Measurements from ENCODE around the gene GMDS.

GMDS gene

DNA sequence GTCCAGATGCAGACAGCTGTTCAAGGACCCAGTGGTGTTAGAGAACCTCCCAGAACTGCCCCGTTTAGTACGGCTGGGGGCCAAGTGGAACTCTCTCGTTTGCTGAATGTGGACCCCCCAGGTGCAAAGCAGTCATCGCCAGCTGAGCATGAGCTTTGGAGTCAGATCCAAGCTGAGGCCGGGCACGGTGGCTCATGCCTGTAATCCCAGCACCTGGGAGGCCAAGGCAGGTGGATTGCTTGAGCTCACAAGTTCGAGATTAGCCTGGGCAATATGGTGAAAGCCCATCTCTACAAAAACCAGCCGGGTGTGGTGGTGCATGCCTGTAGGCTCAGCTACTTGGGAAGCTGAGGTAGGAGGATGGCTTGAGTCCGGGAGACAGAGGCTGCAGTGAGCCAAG lies 606.0 kb downstream of the GMDS start:
- no peak overlapping the region for H3K27ac ChIP-seq (ENCODE audit: low read length)
- H3K4me3 ChIP-seq (ENCODE audit: low read length in 2 of 2), result no peak overlapping the region
- H3K9me3 ChIP-seq (ENCODE audit: control insufficient read depth in 2 of 2, low read length in 2 of 2), result no peaks in the 10 kb centered on the region
- H3K9ac ChIP-seq (ENCODE audit: low read length in 2 of 2), result no peak overlapping the region
- H3K36me3 ChIP-seq (ENCODE audit: control insufficient read depth in 2 of 2, insufficient read depth in 2 of 2, low read length in 2 of 2), result no peaks in the 10 kb centered on the region
- H3K4me1 ChIP-seq (ENCODE audit: control insufficient read depth, insufficient read depth, low read length), result no peaks in the 10 kb centered on the region
- H3K27me3 ChIP-seq (ENCODE audit: control insufficient read depth in 1 of 2, insufficient read depth in 2 of 2, low read length in 2 of 2), result no peaks in the 10 kb centered on the region

DNA sequence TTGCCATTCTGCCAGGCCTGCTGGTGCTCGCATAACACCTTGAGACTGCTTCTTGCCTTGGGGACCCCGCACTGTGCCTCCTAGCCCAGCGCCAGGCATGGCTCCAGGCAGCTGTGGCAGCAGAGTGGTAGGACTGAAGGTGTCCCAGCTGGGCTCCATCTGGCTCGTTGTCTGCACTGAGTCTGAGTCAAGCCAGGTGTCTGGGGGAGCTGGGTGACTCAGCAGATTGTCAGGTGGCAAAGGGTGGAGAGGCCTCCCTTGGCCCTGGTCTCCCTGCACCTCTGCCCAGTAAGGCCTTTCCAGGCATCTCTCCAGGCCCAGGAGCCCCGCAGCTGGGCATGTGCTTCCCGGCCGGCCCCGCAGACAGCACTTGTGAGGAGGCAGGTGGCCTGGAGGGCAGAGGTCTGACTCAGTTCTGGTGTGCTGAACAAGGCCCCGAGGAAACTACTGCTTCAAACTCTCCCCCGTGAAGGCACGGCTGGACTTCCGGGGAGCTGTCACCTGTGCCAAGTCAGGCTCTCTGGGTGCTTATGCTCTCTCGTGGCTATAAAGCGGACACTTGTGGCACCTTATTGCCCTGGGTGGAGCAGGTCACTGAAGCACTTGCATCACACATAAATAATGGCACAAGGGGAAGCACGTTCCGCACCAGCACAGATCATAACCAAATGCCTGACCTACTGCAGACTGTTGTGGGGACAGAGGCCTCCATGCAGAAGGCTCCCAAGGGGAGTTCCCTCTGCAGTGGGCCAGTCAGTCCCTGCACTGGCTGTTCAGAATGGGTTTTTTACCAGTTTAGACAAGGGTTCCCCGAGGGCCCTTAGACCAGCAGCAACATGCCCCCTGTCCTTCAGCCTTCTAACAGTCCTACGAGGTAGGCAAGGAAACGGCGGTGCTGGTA lies 608.2 kb downstream of the GMDS start:
- no peak overlapping the region for H3K27ac ChIP-seq (ENCODE audit: low read length)
- peaks cover 0 to 5% of the 10 kb centered on the region in 2 donors for H3K27me3 ChIP-seq (ENCODE audit: control insufficient read depth in 1 of 2, insufficient read depth in 2 of 2, low read length in 2 of 2)
- no peaks in the 10 kb centered on the region for H3K4me1 ChIP-seq (ENCODE audit: control insufficient read depth, insufficient read depth, low read length)

DNA sequence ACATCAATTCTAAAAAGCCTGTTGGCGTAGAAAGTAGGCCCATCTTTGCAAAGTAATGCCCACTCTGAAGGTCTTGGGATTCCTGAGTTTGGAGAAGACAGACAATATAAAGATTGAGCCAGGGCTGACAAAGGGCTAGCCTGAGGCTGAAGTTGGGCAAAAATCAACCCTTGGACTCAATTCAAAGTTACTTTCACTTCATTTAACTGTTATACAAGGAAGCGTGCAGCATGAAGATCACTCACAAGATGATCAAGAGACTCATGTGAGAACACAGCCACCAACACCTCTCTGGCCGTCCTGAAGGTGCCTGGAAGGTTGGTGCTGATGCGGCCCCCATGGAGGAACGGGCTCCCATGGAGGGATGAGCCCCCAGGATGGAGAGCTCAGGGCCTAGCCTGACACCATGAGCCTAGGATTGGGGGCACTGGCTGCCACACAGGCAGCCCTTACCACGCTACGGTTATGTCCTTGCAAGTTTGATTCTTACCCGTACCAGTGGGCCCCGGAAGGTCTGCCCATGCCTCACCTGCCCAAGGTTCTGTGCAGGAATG lies 609.1 kb downstream of the GMDS start:
- no peak overlapping the region for H3K27ac ChIP-seq (ENCODE audit: low read length)

More for the DNA sequence above, 608.2 kb downstream of the GMDS start:
- no peak overlapping the region for H3K4me3 ChIP-seq (ENCODE audit: low read length in 2 of 2)
- H3K9ac ChIP-seq (ENCODE audit: low read length in 2 of 2), result no peak overlapping the region
- H3K9me3 ChIP-seq (ENCODE audit: control insufficient read depth in 2 of 2, low read length in 2 of 2), result no peaks in the 10 kb centered on the region
- H3K36me3 ChIP-seq (ENCODE audit: control insufficient read depth in 2 of 2, insufficient read depth in 2 of 2, low read length in 2 of 2), result no peaks in the 10 kb centered on the region

DNA sequence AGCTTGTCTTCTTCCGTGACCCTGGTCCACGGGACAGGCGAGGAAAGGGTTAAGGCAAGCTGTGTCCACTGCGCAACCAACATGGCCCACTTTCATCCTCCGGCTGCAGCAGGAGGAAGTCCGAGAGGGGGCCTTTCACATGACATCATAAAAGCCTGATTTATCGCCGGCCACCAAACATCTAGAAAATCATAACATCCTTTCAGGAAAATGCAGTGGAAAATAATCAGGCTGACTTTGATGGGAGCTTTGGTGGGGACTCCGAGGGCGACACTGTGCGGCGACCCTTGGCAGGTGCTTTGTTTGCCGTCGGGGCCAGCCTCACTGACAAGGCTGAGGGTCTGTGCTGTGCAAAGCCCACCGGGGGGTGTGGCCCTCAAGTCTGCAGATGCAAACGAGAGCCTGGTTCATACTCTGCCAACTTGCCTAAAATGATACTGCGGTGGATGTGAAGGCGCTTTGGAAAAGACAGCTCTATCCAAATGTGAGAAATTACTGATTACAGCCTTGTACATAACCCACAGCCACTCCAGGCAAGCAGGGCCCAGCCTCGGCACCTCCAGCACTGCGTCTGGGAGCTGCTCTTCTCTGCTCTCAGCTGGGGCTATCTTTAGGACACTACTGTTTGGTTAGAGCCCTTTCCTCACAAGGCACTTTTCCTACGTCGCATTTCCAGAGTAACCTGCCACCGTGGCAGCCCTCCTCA lies 609.9 kb downstream of the GMDS start:
- Histone ChIP-seq H3K9me3 (ENCODE audit: control insufficient read depth in 2 of 2, low read length in 2 of 2) (no peaks in the 10 kb centered on the region), H3K27ac (ENCODE audit: low read length) (no peak overlapping the region), H3K4me3 (ENCODE audit: low read length in 2 of 2) (no peak overlapping the region)

More for the DNA sequence above, 609.1 kb downstream of the GMDS start:
- no peak overlapping the region for H3K4me3 ChIP-seq (ENCODE audit: low read length in 2 of 2)
- H3K27me3 ChIP-seq (ENCODE audit: control insufficient read depth in 1 of 2, insufficient read depth in 2 of 2, low read length in 2 of 2), result peaks cover 0 to 5% of the 10 kb centered on the region in 2 donors
- no peaks in the 10 kb centered on the region for H3K4me1 ChIP-seq (ENCODE audit: control insufficient read depth, insufficient read depth, low read length)
- no peaks in the 10 kb centered on the region for H3K9me3 ChIP-seq (ENCODE audit: control insufficient read depth in 2 of 2, low read length in 2 of 2)
- no peaks in the 10 kb centered on the region for H3K36me3 ChIP-seq (ENCODE audit: control insufficient read depth in 2 of 2, insufficient read depth in 2 of 2, low read length in 2 of 2)
- H3K9ac ChIP-seq (ENCODE audit: low read length in 2 of 2), result no peak overlapping the region

DNA sequence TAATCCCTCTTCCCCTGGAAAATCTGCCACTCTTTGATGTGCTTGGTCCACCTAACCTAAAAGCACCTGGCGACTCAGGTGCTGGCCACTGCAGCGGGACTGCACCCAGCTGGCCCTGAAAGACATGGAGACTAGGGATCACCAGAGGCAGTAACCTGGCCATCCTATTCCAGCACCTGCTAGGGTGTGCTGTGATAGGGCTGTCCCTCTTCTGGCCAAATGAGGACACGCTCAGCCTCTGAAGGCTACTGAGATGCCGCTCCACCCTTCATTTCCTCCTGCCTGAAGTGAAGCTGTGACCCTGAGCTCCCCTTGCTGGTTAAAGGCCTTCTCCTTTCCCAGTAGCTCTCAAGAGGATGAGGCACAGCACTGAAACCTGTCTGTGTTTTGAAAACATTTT lies 611.3 kb downstream of the GMDS start:
- Histone ChIP-seq H3K9me3 (ENCODE audit: control insufficient read depth in 2 of 2, low read length in 2 of 2) (no peaks in the 10 kb centered on the region), H3K36me3 (ENCODE audit: control insufficient read depth in 2 of 2, insufficient read depth in 2 of 2, low read length in 2 of 2) (no peaks in the 10 kb centered on the region), H3K27me3 (ENCODE audit: control insufficient read depth in 1 of 2, insufficient read depth in 2 of 2, low read length in 2 of 2) (peaks cover 9 to 12% of the 10 kb centered on the region in 2 donors), H3K9ac (ENCODE audit: low read length in 2 of 2) (no peak overlapping the region), H3K27ac (ENCODE audit: low read length) (no peak overlapping the region), H3K4me3 (ENCODE audit: low read length in 2 of 2) (no peak overlapping the region), H3K4me1 (ENCODE audit: control insufficient read depth, insufficient read depth, low read length) (no peaks in the 10 kb centered on the region)

More for the DNA sequence above, 609.9 kb downstream of the GMDS start:
- no peak overlapping the region for H3K9ac ChIP-seq (ENCODE audit: low read length in 2 of 2)
- peaks cover under 1 to 7% of the 10 kb centered on the region in 2 donors for H3K27me3 ChIP-seq (ENCODE audit: control insufficient read depth in 1 of 2, insufficient read depth in 2 of 2, low read length in 2 of 2)
- H3K4me1 ChIP-seq (ENCODE audit: control insufficient read depth, insufficient read depth, low read length), result no peaks in the 10 kb centered on the region
- H3K36me3 ChIP-seq (ENCODE audit: control insufficient read depth in 2 of 2, insufficient read depth in 2 of 2, low read length in 2 of 2), result no peaks in the 10 kb centered on the region

DNA sequence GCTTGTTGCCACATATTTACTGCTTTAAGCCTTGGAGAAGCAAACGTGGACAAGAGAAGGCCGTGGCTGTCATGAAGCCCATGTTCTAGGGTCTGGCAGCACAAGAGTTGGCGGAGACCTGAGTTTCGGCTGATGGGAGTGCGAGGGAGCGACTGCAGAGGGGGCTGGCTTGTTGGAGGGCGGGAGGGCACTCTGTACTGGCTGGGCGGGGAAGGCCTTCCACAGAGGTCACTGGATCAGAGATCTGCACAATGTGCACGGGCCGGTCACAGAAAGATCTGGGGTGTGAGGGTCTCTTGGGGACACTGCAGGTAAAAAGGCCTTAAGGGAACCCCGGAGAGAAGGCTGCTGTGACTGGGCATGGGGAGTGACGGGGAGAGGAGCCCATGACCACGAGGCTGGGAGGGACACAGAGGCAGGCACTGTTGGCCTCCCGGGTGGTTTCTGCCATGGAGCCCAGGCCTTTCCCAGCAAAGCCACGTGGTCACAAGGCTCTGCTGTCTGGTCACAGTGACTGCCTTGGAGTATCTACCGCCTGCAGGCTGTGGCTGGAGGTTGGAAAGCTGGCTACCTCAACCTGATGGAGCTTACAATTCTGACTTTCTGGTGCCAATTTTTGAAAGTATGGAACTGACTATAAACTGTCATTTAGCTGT lies 611.9 kb downstream of the GMDS start:
- H3K36me3 ChIP-seq (ENCODE audit: control insufficient read depth in 2 of 2, insufficient read depth in 2 of 2, low read length in 2 of 2), result no peaks in the 10 kb centered on the region
- no peak overlapping the region for H3K27ac ChIP-seq (ENCODE audit: low read length)
- no peaks in the 10 kb centered on the region for H3K9me3 ChIP-seq (ENCODE audit: control insufficient read depth in 2 of 2, low read length in 2 of 2)
- H3K27me3 ChIP-seq (ENCODE audit: control insufficient read depth in 1 of 2, insufficient read depth in 2 of 2, low read length in 2 of 2), result peaks cover 12 to 15% of the 10 kb centered on the region in 2 donors
- no peaks in the 10 kb centered on the region for H3K4me1 ChIP-seq (ENCODE audit: control insufficient read depth, insufficient read depth, low read length)
- H3K9ac ChIP-seq (ENCODE audit: low read length in 2 of 2), result no peak overlapping the region
- no peak overlapping the region for H3K4me3 ChIP-seq (ENCODE audit: low read length in 2 of 2)

DNA sequence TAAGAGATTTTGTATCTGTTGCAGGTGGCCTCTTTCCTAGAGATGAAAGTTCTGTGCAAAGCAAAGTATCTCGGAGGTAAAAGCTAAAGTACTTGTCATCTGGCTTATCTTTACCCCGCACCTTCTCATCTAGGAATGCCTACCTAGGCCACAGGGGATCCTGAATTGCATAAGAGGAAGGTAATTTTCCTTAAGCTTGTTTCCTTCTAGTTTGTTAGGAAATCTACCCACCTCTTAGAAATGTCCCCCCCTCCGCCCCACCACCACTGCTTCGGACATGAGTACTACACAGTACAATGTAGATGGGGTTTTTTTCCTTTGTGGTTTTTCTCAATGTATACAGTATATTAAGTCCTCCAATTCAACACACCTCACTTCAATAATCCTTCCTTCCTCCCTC lies 614.2 kb downstream of the GMDS start:
- Histone ChIP-seq H3K27ac (ENCODE audit: low read length) (no peak overlapping the region), H3K36me3 (ENCODE audit: control insufficient read depth in 2 of 2, insufficient read depth in 2 of 2, low read length in 2 of 2) (no peaks in the 10 kb centered on the region), H3K9ac (ENCODE audit: low read length in 2 of 2) (no peak overlapping the region), H3K4me3 (ENCODE audit: low read length in 2 of 2) (no peak overlapping the region), H3K27me3 (ENCODE audit: control insufficient read depth in 1 of 2, insufficient read depth in 2 of 2, low read length in 2 of 2) (peaks cover 28 to 37% of the 10 kb centered on the region in 2 donors), H3K4me1 (ENCODE audit: control insufficient read depth, insufficient read depth, low read length) (no peaks in the 10 kb centered on the region), H3K9me3 (ENCODE audit: control insufficient read depth in 2 of 2, low read length in 2 of 2) (no peaks in the 10 kb centered on the region)

DNA sequence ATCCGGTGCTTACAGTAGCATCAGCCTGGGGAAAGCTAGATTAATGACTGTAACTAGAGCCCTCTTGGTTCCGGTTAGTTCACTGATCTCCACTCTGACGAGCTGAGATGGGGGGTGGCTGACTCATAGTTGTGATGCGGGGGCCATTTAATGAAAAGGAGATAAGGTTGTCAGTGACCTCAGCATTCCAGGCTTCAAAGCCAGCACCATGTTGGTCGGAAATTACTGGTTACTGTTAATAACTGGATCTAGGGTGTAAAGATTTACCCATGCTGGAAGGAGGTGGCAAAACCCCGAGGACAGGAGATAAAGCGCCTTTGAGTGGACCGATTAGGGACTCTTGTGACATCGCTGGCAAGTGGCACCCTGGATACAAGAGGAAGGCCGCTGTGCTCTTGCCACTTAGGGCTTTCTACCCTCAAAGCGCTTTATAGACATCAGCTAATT lies 614.6 kb downstream of the GMDS start:
- H3K36me3 ChIP-seq (ENCODE audit: control insufficient read depth in 2 of 2, insufficient read depth in 2 of 2, low read length in 2 of 2), result no peaks in the 10 kb centered on the region
- H3K4me3 ChIP-seq (ENCODE audit: low read length in 2 of 2), result no peak overlapping the region
- no peak overlapping the region for H3K9ac ChIP-seq (ENCODE audit: low read length in 2 of 2)
- no peaks in the 10 kb centered on the region for H3K9me3 ChIP-seq (ENCODE audit: control insufficient read depth in 2 of 2, low read length in 2 of 2)
- peaks cover 33 to 41% of the 10 kb centered on the region in 2 donors for H3K27me3 ChIP-seq (ENCODE audit: control insufficient read depth in 1 of 2, insufficient read depth in 2 of 2, low read length in 2 of 2)
- no peaks in the 10 kb centered on the region for H3K4me1 ChIP-seq (ENCODE audit: control insufficient read depth, insufficient read depth, low read length)
- no peak overlapping the region for H3K27ac ChIP-seq (ENCODE audit: low read length)

DNA sequence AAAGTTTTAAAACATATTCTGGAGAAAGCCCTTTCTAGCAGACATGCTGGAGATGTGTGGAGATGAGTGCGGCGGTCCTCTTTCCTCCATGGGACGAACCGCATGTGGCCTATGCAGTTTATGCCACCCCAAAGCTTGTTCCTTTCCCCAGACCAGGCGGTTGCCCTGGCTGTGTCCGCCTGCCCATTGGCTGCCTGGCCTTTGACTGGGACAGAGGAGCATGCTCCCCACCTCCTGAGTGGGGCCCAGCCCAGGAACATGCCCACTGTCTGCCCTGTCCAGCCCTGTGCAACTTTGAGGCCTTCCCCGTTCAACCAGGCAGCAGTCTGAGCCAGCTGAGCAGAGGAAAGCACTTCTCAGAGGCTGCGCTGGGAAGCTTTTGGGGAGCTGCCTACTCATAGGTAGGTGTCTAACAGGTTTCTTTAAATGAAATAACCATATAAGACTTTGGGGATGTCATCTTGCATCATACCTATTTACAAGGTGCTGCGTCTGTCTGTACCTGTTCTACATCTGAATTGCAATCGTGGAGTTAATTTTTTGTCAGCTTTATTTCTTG lies 615.1 kb downstream of the GMDS start:
- H3K27ac ChIP-seq (ENCODE audit: low read length), result no peak overlapping the region
- H3K9ac ChIP-seq (ENCODE audit: low read length in 2 of 2), result no peak overlapping the region
- no peaks in the 10 kb centered on the region for H3K36me3 ChIP-seq (ENCODE audit: control insufficient read depth in 2 of 2, insufficient read depth in 2 of 2, low read length in 2 of 2)
- H3K4me1 ChIP-seq (ENCODE audit: control insufficient read depth, insufficient read depth, low read length), result peaks cover 4% of the 10 kb centered on the region
- H3K9me3 ChIP-seq (ENCODE audit: control insufficient read depth in 2 of 2, low read length in 2 of 2), result no peaks in the 10 kb centered on the region
- H3K4me3 ChIP-seq (ENCODE audit: low read length in 2 of 2), result no peak overlapping the region
- H3K27me3 ChIP-seq (ENCODE audit: control insufficient read depth in 1 of 2, insufficient read depth in 2 of 2, low read length in 2 of 2), result peaks cover 38 to 46% of the 10 kb centered on the region in 2 donors

DNA sequence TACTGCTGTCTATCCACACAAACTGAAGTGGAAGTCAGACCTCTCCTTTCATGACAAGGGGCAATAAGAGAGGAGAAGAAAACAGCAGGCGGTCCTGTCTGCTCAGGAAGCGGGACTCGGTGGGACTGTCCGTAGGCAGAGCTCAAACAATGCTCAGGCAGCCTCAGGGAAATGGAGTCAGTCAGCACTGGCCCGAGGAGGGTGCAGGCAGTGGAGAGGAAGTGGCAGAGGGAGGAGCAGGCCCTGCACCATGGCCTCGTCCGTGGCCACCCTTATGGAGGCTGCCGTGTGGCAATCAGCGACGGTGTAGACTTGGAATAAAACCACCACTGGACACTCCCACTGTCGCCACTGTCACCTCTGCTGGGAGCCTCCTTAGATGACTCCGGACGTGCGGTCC lies 616.1 kb downstream of the GMDS start:
- H3K27ac ChIP-seq (ENCODE audit: low read length), result no peak overlapping the region
- no peak overlapping the region for H3K4me3 ChIP-seq (ENCODE audit: low read length in 2 of 2)
- H3K9me3 ChIP-seq (ENCODE audit: control insufficient read depth in 2 of 2, low read length in 2 of 2), result no peaks in the 10 kb centered on the region
- peaks cover 13% of the 10 kb centered on the region for H3K4me1 ChIP-seq (ENCODE audit: control insufficient read depth, insufficient read depth, low read length)
- peaks cover 46 to 56% of the 10 kb centered on the region in 2 donors for H3K27me3 ChIP-seq (ENCODE audit: control insufficient read depth in 1 of 2, insufficient read depth in 2 of 2, low read length in 2 of 2)
- no peak overlapping the region for H3K9ac ChIP-seq (ENCODE audit: low read length in 2 of 2)
- no peaks in the 10 kb centered on the region for H3K36me3 ChIP-seq (ENCODE audit: control insufficient read depth in 2 of 2, insufficient read depth in 2 of 2, low read length in 2 of 2)
